IPS-15b (cell line): Measurements from ENCODE around the gene PXDN.

Source experiments
- H3K27me3 ChIP-seq: one replicate; pipeline ENCODE4 v1.6.1; 2013; ENCODE audit warnings: low read length; ENCODE audit not compliant: control insufficient read depth, insufficient read depth
- H3K36me3 ChIP-seq: one replicate; pipeline ENCODE4 v1.6.1; 2013; ENCODE audit warnings: low read length; ENCODE audit not compliant: control insufficient read depth, insufficient read depth
- H3K4me1 ChIP-seq: one replicate; pipeline ENCODE4 v1.6.1; 2013; ENCODE audit warnings: mild to moderate bottlenecking, low read length; ENCODE audit not compliant: control insufficient read depth, insufficient read depth
- H3K4me3 ChIP-seq: one replicate; pipeline ENCODE4 v1.5.1; 2013; ENCODE audit warnings: low read depth, low read length
- H3K9ac ChIP-seq: one replicate; pipeline ENCODE4 v1.6.1; 2013; ENCODE audit warnings: low read depth, mild to moderate bottlenecking, low read length
- H3K9me3 ChIP-seq: one replicate; pipeline ENCODE4 v1.6.1; 2013; ENCODE audit warnings: mild to moderate bottlenecking, low read length; ENCODE audit not compliant: control insufficient read depth, insufficient read depth

Gene PXDN

DNA sequence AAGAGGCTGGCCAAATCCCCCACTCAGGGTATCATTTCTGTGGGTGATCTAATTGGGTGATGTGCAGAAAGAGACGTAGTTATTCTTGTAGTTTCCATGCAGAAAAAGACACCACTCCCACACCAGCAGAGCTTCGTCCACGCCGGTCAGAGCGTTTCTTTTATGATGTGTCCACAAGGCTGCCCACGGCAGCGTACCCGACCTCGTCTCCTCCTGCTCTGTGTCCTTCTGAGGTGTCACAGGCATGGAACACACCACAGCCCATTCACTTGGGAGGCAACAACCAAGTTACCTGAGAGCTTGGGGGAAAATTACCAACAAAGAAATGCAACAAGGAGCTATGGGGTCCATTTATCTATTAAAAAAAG is 131.3 kb downstream of the PXDN start:
- Histone ChIP-seq H3K4me3 (no peak overlapping the region), H3K4me1 (peaks cover 18% of the 10 kb centered on the region), H3K9ac (no peak overlapping the region), H3K9me3 (no peaks in the 10 kb centered on the region), H3K36me3 (no peaks in the 10 kb centered on the region), H3K27me3 (no peaks in the 10 kb centered on the region)

DNA sequence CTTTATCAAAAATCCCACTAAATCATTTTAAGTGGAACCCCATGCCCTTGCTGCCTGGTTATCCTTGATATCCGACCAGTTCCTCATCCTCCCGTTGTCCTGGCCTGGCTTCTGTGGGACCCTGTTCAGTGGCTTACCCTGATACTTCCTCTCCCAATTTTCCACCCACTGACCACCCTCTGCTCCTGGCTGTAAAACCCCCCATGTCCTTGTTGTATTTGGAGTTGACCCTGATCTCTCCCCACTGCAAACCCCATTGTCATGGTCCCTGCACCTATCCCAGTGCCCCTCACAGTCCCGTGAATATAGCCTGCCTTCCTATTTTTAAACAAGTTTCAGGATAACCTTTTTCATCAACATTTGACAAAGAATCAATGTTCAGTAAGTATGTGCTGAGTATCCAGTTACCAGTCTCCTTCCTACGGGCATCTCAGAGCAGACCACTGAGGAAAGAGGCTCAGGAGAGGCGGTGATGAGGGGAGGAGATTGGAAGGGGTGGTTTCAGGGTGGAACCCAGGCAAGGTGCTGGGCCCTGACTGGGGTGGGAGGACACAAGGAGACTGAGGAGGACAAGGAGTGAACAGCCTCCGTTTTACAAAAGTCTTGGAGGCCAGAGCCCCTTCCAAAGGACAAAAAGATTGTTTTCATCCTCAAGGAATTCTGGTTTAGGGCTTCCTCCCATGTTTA is 131.8 kb downstream of the PXDN start:
- no peak overlapping the region for H3K4me3 ChIP-seq
- peaks cover 14% of the 10 kb centered on the region for H3K4me1 ChIP-seq
- H3K9me3 ChIP-seq: no peaks in the 10 kb centered on the region
- no peaks in the 10 kb centered on the region for H3K36me3 ChIP-seq
- no peak overlapping the region for H3K9ac ChIP-seq
- H3K27me3 ChIP-seq: no peaks in the 10 kb centered on the region

DNA sequence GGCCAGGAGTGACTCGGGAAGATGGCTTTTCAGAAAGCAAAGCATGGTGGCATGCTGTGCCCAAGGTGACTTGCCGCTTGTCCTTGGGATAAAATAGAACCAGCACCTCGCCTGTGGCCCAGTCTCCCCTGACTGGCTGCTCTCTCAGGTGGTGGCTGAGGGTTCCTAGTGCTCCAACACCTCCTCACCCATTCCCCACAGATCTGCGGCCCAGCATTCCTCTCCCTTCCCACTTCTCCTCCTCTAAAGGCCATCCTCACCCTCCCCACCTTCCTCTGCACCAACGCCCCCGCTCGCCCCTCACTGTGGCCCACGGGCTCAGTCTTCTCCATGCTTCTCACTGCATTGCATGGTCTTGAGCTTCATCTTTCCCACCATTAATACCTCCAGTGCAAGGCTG is 132.4 kb downstream of the PXDN start:
- Histone ChIP-seq H3K9me3 (no peaks in the 10 kb centered on the region), H3K9ac (no peak overlapping the region), H3K4me3 (no peak overlapping the region), H3K4me1 (peaks cover 14% of the 10 kb centered on the region), H3K27me3 (no peaks in the 10 kb centered on the region), H3K36me3 (no peaks in the 10 kb centered on the region)

DNA sequence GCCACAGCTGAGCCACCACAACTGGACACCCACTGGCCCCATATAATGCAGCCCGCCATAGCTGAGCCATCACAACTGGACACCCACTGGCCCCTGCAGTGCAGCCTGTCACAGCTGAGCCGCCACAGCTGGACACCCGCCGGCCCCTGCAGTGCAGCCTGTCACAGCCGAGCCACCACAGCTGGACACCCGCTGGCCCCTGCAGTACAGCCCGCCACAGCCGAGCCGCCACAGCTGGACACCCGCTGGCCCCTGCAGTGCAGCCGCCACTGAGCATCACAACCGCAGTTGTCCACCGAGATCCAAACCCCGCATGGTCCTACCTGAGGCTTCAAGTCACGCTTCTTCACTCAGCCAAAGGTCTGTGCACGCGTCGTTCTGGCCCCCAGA is 134.2 kb downstream of the PXDN start:
- Histone ChIP-seq H3K9ac (no peak overlapping the region), H3K27me3 (no peaks in the 10 kb centered on the region), H3K4me3 (no peak overlapping the region), H3K36me3 (no peaks in the 10 kb centered on the region), H3K9me3 (no peaks in the 10 kb centered on the region), H3K4me1 (peaks cover 14% of the 10 kb centered on the region)

DNA sequence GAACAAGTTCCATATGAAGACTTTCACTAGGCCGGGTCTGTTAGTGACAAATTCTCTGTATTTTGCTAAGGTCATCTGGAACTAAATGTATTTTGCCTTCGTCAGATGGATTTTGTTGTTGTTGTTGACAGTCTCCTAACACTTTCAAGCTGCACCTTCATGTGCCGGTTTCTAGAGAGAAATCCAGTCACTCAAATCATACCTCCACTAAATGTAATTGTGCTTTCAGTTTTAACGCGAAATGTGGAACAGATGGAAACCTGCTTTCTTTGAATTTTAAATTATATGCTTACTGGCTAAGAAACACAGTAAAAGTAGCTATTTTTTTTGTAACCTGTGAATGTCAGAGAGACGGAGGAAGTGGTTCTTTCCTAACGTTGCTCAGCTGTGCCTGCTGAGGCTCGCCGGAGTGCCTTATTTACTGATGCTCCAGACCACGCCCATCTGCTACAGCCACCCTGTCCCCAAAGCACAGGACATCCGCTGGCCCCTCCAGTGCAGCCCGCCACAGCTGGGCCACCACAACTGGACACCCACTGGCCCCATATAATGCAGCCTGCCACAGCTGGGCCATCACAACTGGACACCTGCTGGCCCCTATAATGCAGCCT is 134.7 kb downstream of the PXDN start:
- H3K4me3 ChIP-seq: no peak overlapping the region
- no peak overlapping the region for H3K9ac ChIP-seq
- no peaks in the 10 kb centered on the region for H3K9me3 ChIP-seq
- H3K36me3 ChIP-seq: no peaks in the 10 kb centered on the region
- H3K27me3 ChIP-seq: no peaks in the 10 kb centered on the region
- peaks cover 11% of the 10 kb centered on the region for H3K4me1 ChIP-seq

DNA sequence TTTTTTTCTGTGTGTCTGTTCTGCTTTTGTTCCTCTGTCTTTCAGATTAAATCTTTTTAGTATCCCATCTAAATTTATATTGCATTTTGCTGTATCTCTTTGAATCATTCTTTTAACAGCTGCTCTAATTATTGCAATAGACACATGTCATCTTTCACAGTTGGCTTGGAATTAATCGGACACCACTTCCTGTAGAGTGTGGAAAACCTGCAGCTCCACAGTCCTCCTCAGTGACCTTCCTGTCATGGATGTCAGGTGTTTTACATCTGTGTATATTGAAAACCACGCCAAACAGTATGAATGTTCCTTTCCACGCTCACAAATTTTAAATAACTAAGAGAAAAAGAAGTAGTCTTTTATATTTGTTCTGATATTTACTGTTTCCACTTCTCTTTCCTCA is 135.3 kb downstream of the PXDN start:
- no peak overlapping the region for H3K4me3 ChIP-seq
- peaks cover 6% of the 10 kb centered on the region for H3K4me1 ChIP-seq
- no peaks in the 10 kb centered on the region for H3K36me3 ChIP-seq
- no peaks in the 10 kb centered on the region for H3K9me3 ChIP-seq
- H3K27me3 ChIP-seq: no peaks in the 10 kb centered on the region
- no peak overlapping the region for H3K9ac ChIP-seq

DNA sequence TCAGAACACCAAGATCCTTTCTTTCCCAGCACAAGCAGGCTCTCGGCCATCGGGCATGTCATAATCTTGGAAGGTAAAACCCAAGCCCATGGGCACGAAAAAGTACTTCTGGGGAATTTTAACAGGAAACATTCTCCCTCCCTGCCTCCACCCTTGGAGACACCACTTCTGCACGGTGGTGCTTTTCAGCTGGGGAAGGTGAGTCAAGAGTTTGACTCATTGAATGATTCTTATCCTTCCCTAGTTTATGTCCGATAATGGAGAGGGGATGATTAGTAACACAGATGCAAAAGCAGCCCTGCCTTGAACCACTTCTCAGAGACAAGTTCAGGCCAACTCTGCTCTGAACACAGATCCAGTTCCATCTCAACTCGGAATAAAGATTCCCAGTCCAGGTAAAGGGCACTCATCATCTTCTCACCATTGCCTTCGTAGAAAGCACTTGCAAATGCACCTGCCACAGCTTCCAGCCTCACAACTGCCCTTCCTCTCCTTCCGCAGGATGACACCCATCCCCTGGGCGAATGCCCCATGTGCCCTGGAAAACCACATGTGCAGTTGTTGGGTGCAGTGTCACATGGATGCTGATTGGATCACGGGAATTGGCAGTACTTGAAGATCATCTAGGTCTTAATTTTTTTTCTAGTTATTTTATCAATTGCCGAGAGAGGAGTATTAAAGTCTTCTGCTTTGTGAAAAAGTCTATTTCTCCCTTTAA is 136.2 kb downstream of the PXDN start:
- Histone ChIP-seq H3K9ac (no peak overlapping the region), H3K36me3 (no peaks in the 10 kb centered on the region), H3K27me3 (no peaks in the 10 kb centered on the region), H3K9me3 (no peaks in the 10 kb centered on the region), H3K4me1 (no peaks in the 10 kb centered on the region), H3K4me3 (no peak overlapping the region)

DNA sequence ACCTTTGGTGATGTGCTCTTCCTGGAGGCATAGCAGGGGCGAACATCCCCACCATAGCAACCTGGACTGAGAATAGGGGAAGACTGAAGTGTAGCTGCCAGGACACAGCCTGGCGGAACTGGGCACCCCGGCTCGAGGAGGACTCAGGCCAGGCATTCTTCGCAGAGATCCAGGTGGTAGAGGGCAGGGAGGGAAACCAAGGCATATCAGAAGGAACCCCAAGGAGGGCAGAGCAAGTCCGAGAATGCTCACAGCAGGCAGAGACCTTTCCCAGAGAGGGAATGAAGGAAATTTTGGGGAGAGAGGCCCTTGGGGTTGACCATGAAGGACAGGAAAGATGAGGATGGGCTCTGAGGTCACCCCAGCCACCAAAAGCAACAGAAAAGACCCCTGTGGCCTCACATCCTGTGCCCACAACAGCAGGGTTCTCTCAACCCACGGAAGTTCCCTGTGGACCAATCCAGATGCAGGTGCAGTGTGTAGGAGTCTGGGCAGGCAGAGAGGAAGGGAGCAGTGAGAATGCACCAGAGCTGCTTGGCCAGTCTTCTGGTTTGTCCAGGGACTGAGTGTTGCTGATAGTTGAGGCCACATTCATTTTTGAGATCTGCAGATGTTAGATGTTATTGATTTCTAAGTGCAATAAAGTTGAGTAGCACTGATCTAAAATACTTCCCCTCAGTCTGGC is 136.9 kb downstream of the PXDN start:
- no peaks in the 10 kb centered on the region for H3K27me3 ChIP-seq
- H3K9ac ChIP-seq: no peak overlapping the region

DNA sequence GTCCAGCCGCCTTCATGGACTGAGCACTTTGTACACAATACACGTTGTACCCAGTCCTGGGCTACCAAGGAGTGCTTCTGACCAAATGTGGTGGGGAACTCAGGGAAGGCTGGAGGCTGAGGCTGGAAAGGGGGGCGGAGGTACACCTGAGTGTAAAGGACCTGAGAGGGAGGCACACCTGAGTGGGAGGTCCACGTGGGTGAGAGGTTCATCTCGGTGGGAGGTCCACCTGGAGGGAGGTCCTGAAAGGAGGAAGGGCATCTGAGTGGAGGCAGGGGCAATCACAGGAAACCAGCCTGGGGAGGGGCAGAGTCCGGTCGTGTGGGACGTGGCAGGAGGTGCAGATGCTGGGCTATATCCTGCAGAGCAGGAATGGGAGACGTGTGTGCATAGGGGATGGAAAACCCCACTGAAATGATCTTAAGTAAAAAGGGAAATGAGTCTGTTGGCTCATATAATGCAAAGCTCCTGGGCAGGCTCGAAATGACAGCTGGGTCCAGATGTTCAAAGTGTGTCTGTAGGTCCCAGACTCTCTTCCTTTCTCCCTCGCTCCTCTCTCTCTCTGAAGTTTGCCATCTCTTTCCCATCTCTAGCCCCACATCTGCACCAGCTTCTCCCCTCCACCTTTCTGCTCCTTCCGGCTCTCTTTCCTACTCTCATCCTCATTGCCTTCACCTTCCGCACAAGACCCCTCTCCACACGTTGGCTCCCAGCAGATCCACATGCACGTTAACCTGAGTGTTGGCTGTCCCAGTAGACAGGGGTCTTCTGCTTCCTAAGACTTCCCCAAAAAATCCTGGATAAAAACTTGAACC is 137.7 kb downstream of the PXDN start:
- Histone ChIP-seq H3K9me3 (no peaks in the 10 kb centered on the region), H3K4me3 (no peak overlapping the region), H3K36me3 (no peaks in the 10 kb centered on the region), H3K4me1 (no peaks in the 10 kb centered on the region), H3K27me3 (no peaks in the 10 kb centered on the region), H3K9ac (no peak overlapping the region)

More for the DNA sequence above, 136.9 kb downstream of the PXDN start:
- Histone ChIP-seq H3K36me3 (no peaks in the 10 kb centered on the region), H3K4me3 (no peak overlapping the region), H3K4me1 (no peaks in the 10 kb centered on the region), H3K9me3 (no peaks in the 10 kb centered on the region)

DNA sequence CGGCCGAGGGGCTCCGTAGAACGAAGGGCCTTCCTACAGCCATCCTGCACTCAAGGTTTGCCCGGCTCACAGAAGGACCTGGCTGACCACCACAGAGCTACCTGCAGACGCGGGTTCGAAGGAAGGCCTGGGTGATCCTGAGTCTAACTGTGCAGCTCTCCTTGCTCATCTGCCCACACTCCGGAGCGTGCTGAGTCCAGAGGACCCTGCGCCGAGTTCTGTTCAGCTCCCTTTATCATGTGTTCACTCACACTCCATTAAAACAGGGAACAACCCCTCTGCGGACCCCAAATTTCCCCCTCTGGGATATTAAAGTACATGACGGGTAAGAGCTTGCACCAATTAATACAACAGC is 138.3 kb downstream of the PXDN start:
- Histone ChIP-seq H3K4me1 (no peaks in the 10 kb centered on the region), H3K27me3 (no peaks in the 10 kb centered on the region), H3K9ac (no peak overlapping the region), H3K9me3 (no peaks in the 10 kb centered on the region), H3K36me3 (no peaks in the 10 kb centered on the region), H3K4me3 (no peak overlapping the region)
